Peyer's patch (tissue), 4 donors: ENCODE data around the gene LHX4. TPM values are rescaled to one million over a fixed set of nuclear protein-coding genes. Genes with fewer than 3 reads are reported as not detected.

Source experiments
- DNase-seq, 3 donors: peaks; one replicate each; pipeline ENCODE4 v3.0.0-alpha.2; 2017 to 2019
- H3K27ac ChIP-seq, 4 donors: fragments of 200-600 bp; sonication (generic); one replicate each; pipeline ENCODE4 v1.5.1; 2016 to 2019
- H3K27me3 ChIP-seq, 2 donors: fragments of 200-600 bp; sonication (generic); one replicate each; pipeline ENCODE4 v1.5.1; 2019
- H3K36me3 ChIP-seq, 3 donors: fragments of 200-600 bp; sonication (generic); one replicate each; pipeline ENCODE4 v1.5.1; 2016 to 2019
- H3K4me1 ChIP-seq, 4 donors: fragments of 200-600 bp; sonication (generic); one replicate each; pipeline ENCODE4 v1.5.1; 2016 to 2019
- H3K4me3 ChIP-seq, 4 donors: fragments of 200-600 bp; sonication (generic); 1 replicate in 3 of 4; 2 replicates in 1 of 4; pipeline ENCODE4 v1.5.1; 2016 to 2019; ENCODE audit warnings: mild to moderate bottlenecking in 1 of 4
- H3K9me3 ChIP-seq, 4 donors: fragments of 200-600 bp; sonication (generic); one replicate each; pipeline ENCODE4 v1.5.1; 2016 to 2019; ENCODE audit warnings: mild to moderate bottlenecking in 1 of 4
- POLR2A ChIP-seq, 2 donors: fragments of 450-650 bp; IDR thresholded peaks; one replicate each; pipeline ENCODE4 v1.5.1; 2017; ENCODE audit warnings: antibody characterized with exemption in 2 of 2, mild to moderate bottlenecking in 2 of 2, moderate library complexity in 2 of 2
- total RNA-seq, 4 donors: library from RNA; depleted of rRNA; stranded (reverse); fragments of >200 nt; gene quantifications; one replicate each; pipeline ENCODE4 v1.1.0, GENCODE V29; 2016
- TF ChIP-seq, protein P1 (sequence below), 6 experiments: fragments of 450-650 bp in 4 of 6; fragments of 200-600 bp in 2 of 6; sonication (generic) in 1 of 6; IDR thresholded peaks; one replicate each; pipeline ENCODE4 v1.5.1; 2017 to 2019; ENCODE audit warnings: antibody characterized with exemption in 6 of 6, mild to moderate bottlenecking in 3 of 6, moderate library complexity in 1 of 6

Gene LHX4
- total RNA-seq, 4 donors from 2014 or later: 0.28 to 1.1 (median 0.68) TPM

GRCh38 chr1:180262628-180263488 lies 32.8 kb downstream of the LHX4 start:
- no peak overlapping the region for H3K27ac ChIP-seq
- H3K27me3 ChIP-seq: no peaks in the 10 kb centered on the region
- no peak overlapping the region for H3K4me3 ChIP-seq
- TF ChIP-seq POLR2A (IDR thresholded peaks at IDR 0.05): no peak
- TF ChIP-seq, protein P1, sequence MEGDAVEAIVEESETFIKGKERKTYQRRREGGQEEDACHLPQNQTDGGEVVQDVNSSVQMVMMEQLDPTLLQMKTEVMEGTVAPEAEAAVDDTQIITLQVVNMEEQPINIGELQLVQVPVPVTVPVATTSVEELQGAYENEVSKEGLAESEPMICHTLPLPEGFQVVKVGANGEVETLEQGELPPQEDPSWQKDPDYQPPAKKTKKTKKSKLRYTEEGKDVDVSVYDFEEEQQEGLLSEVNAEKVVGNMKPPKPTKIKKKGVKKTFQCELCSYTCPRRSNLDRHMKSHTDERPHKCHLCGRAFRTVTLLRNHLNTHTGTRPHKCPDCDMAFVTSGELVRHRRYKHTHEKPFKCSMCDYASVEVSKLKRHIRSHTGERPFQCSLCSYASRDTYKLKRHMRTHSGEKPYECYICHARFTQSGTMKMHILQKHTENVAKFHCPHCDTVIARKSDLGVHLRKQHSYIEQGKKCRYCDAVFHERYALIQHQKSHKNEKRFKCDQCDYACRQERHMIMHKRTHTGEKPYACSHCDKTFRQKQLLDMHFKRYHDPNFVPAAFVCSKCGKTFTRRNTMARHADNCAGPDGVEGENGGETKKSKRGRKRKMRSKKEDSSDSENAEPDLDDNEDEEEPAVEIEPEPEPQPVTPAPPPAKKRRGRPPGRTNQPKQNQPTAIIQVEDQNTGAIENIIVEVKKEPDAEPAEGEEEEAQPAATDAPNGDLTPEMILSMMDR (IDR thresholded peaks at IDR 0.05): no peak
- DNase-seq: no peak
- no peaks in the 10 kb centered on the region for H3K9me3 ChIP-seq
- H3K36me3 ChIP-seq: no peaks in the 10 kb centered on the region
- H3K4me1 ChIP-seq: no peaks in the 10 kb centered on the region

DNA sequence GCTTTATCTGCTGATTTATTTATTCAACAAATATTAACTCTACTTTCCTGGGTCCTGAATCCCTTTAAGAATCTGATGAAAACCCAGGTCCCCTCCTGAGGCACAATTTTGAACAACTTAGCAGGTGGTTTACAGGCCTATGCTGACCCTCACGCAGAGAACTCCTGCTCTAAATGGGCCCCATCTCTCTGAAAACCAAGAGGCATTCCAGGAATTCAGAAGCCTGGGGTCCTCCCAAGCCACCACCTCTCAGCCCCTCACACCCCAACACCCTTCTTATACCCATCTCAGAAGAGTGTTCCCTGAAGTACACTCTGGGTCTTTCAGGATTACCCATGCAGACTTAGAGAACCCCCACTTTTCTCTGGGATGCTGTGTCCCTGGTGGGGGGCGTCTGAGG lies 34.5 kb downstream of the LHX4 start:
- Histone ChIP-seq H3K4me1 (peaks cover 0 to 7% (median 0%) of the 10 kb centered on the region in 4 donors), H3K4me3 (no peak overlapping the region), H3K9me3 (no peaks in the 10 kb centered on the region), H3K36me3 (no peaks in the 10 kb centered on the region), H3K27ac (no peak overlapping the region), H3K27me3 (no peaks in the 10 kb centered on the region)
- TF ChIP-seq, protein P1 (IDR thresholded peaks at IDR 0.05): no peak
- TF ChIP-seq POLR2A (IDR thresholded peaks at IDR 0.05): no peak
- DNase-seq: no peak

DNA sequence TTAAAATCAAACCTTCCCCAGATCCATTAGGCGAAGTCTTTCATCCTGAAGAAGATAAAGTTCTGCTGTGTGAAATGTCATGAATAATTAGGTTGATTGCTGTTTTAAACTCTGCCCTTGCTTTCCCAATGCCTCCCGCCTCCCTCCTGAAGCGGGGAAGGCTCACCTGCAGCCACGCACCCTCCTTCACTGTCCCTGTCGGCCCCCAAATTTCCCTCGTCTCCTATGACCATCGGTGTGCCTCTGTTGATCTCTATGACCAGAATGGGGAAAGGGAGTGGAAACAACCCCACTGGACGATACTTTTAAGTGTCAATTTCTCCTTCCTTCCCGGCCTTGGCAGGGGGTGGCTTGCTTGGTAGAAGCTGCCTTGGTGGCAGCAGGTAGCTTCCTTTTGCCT lies 35.1 kb downstream of the LHX4 start:
- Histone ChIP-seq H3K36me3 (no peaks in the 10 kb centered on the region), H3K9me3 (no peaks in the 10 kb centered on the region), H3K4me3 (no peak overlapping the region), H3K27me3 (no peaks in the 10 kb centered on the region), H3K27ac (no peak overlapping the region), H3K4me1 (peaks cover 0 to 10% (median 0%) of the 10 kb centered on the region in 4 donors)
- no peak for DNase-seq
- TF ChIP-seq, protein P1 (IDR thresholded peaks at IDR 0.05): no peak
- no peak for TF ChIP-seq POLR2A (IDR thresholded peaks at IDR 0.05)

DNA sequence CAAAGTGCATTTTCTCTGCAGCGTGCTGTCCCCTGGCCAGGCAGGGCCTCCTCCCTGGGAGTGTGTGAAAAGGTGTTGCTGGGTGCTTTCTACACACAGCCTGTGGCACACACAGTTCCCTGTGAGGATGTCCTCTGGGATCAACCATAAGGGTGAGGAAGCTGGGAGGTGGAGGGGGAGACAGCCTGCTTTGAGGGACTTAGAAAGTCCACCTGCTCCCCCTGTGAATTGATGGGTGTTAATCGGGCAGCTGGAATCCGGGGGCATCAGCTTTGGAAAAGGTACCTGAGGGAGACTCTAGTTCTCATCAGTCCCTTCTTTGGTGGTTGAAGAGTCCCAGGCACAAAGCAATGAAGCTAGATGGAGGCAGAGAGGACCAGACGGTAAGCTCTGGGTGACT lies 35.8 kb downstream of the LHX4 start:
- TF ChIP-seq POLR2A (IDR thresholded peaks at IDR 0.05): no peak
- TF ChIP-seq, protein P1 (IDR thresholded peaks at IDR 0.05): no peak
- no peaks in the 10 kb centered on the region for H3K27me3 ChIP-seq
- no peaks in the 10 kb centered on the region for H3K9me3 ChIP-seq
- DNase-seq: no peak
- H3K27ac ChIP-seq: no peak overlapping the region
- H3K36me3 ChIP-seq: no peaks in the 10 kb centered on the region
- H3K4me1 ChIP-seq: peaks cover 0 to 11% (median 0%) of the 10 kb centered on the region in 4 donors
- H3K4me3 ChIP-seq: no peak overlapping the region

DNA sequence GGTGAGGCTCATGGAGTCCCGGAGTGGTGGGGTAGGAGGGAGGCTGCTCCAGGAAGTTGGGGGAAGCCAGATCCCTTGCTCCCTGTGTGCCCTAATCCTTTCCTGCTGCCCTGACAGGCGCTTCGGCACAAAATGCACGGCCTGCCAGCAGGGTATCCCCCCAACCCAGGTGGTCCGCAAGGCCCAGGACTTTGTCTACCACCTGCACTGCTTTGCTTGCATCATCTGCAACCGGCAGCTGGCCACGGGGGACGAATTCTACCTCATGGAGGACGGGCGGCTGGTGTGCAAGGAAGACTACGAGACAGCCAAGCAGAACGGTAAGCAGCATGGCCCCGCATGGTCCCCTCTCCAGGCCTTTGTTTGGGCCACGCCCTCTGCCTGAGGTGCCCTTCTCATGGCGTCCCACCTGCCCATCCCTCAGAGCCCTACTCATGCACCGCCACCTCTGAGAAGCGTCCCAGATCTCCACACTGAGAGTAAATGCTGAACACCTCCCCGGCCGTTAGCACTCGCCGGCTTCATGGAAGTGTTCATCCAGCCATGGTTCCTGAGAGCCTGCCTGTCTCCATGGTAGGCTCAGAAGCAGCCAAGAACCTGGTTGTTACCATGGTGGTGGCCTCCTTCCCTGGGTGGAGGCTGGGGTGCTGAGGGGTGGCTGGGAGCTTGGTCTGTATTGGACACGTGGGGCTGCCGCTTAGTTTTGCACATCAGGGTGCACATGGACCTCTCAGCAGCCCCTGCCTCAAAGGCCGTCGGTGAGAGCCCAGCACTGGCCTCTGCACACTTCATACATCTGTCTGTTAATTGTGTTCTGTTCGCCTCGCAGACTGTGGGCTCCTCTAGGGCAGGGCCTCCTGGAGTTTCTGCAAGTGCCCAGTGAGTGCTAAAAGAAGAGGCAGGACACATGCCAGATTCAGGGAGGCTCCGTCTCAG lies 36.5 kb downstream of the LHX4 start:
- Histone ChIP-seq H3K4me3 (no peak overlapping the region), H3K36me3 (no peaks in the 10 kb centered on the region), H3K27ac (no peak overlapping the region), H3K27me3 (no peaks in the 10 kb centered on the region), H3K9me3 (no peaks in the 10 kb centered on the region), H3K4me1 (peaks cover 0 to 18% (median 0%) of the 10 kb centered on the region in 4 donors)
- TF ChIP-seq, protein P1 (IDR thresholded peaks at IDR 0.05): no peak
- no peak for TF ChIP-seq POLR2A (IDR thresholded peaks at IDR 0.05)
- peak in 1 of 3 donors; percentile 33 for DNase-seq
